GM12875 (cell line): ENCODE data around the gene IGFL3.

Source experiments
- H3K4me3 ChIP-seq: one replicate; pipeline ENCODE4 v1.5.1; 2011; ENCODE audit warnings: low read depth, low read length, control low read depth
- TF ChIP-seq, protein P1 (sequence below): IDR thresholded peaks from 2 replicates; pipeline ENCODE4 v1.5.1; 2011; ENCODE audit warnings: low read depth, mild to moderate bottlenecking, control low read depth, inconsistent platforms, low read length, moderate library complexity, borderline replicate concordance; ENCODE audit not compliant: insufficient read depth

Gene IGFL3

DNA sequence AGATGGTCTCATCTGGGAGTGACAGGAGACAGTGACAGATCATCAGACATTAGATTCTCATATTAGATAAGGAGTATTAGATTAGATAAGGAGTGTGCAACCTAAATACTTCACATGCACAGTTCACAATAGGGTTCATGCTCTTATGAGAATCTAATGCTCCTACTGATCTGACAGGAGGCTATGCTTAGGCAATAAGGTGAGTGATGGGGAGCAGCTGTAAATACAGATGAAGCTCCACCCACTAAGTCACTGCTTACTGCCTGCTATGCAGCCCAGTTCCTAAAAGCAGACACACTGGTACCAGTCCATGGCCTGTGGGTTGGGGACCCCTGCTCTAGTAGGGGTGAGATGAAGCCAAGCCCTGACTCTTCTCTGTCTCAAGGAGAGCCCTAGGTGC, 10.0 kb upstream of the IGFL3 start:
- H3K4me3 ChIP-seq = no peak overlapping the region

DNA sequence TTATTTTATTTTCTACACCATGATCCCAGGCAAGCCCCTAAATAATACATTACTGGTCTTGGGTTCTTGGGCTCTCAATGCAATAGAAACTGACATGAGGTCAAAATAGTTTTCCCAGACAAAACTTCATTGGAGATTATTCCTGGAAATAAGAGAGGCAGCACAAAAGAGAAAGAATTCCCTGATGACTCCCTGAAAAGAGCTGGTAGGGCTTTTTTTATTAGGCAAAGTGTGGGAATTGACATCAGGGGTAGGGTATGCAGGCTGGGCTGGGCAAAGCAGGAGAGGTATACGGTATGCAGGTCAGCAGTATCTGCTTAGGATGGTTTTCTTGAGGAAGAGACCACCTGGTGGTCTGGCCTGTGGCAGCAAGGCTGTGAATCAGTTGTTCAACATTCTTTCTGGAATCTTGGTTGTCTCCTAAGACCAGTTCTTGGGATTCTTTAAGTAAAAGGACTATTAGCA, 9.3 kb upstream of the IGFL3 start:
- TF ChIP-seq, protein P1, sequence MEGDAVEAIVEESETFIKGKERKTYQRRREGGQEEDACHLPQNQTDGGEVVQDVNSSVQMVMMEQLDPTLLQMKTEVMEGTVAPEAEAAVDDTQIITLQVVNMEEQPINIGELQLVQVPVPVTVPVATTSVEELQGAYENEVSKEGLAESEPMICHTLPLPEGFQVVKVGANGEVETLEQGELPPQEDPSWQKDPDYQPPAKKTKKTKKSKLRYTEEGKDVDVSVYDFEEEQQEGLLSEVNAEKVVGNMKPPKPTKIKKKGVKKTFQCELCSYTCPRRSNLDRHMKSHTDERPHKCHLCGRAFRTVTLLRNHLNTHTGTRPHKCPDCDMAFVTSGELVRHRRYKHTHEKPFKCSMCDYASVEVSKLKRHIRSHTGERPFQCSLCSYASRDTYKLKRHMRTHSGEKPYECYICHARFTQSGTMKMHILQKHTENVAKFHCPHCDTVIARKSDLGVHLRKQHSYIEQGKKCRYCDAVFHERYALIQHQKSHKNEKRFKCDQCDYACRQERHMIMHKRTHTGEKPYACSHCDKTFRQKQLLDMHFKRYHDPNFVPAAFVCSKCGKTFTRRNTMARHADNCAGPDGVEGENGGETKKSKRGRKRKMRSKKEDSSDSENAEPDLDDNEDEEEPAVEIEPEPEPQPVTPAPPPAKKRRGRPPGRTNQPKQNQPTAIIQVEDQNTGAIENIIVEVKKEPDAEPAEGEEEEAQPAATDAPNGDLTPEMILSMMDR = no peak
- no peak overlapping the region for H3K4me3 ChIP-seq

More for the DNA sequence above, 10.0 kb upstream of the IGFL3 start:
- TF ChIP-seq, protein P1 = no peak

DNA sequence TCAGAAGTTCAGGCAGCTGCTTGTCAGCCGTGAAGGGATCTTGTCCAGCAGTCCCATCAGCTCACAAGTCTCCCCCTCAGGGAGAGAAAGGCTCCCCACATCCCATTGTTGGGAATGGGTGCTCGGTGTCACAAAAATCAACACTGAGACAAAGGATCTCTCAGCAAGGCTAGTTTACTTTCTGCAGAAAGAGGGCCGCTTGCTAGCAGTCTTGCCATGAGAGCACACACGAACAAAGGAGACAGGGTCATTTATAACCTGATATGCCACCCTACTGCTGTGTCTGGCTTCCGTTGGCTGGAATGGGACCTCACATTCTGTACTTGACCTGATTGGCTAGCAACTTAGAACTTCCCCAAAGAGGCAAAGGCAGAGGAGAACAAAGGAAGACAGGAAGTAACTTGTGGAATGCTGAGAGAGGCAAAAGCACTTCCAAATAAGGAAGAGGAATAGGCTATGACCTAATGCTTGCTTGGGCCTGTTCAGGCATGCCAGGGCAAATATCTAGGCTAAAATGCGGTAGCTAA, 8.7 kb upstream of the IGFL3 start:
- no peak overlapping the region for H3K4me3 ChIP-seq
- TF ChIP-seq, protein P1 = no peak

DNA sequence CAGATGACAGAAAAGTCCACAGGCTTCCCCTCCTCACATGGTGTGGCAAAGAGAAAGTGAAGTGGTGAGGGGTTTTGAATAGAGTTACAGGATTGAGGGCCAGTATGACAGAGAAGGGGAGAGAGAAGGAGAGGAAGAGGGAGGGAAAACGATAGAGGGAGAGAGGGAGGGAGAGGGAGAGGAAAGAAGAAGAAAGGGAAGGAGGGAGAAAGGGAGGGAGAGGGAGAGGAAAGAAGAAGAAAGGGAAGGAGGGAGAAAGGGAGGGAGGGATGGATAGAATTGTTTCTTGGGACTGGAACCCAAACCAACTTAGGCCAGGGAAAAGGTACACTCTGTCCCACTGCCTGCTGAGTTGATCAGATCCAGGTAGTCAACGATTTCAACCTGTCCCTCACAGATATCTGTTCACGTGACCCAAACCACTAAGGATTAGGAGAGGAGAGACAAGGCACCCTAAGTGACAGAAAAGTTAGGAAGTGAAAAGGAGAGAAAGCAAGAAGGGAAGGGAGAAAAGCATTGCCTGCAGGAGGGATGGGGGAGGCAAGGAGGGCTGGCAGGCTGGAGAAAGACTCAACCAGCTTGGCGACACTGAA, 8.1 kb upstream of the IGFL3 start:
- H3K4me3 ChIP-seq = no peak overlapping the region
- TF ChIP-seq, protein P1 = no peak

DNA sequence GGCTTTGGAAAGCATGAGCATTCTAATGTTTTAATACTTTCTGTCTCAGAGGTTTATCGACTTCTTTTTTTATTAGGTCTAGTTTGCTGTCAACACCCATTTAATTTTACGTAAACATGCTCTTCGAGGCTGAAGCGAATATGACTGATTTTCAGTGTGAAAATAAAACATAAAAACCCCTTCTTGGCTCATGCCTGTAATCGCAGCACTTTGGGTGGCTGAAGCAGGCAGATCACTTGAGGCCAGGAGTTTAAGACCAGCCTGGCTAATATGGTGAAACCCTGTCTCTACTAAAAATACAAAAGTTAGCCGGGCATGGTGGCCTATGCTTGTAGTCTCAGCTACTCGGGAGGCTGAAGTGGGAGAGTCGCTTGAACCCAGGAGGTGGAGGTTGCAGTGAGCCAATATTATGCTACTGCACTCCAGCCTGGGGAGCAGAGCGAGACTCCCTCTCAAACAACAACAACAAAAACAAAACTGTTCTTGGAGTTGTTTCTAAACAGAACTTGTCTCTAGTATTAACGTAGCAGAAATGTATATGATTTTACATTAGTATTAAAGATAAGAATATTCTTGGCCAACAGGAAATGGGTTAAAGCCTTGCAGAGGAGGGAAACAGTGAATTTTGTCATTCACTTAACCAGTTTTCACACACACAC, 7.1 kb upstream of the IGFL3 start:
- H3K4me3 ChIP-seq = no peak overlapping the region
- TF ChIP-seq, protein P1 = no peak

DNA sequence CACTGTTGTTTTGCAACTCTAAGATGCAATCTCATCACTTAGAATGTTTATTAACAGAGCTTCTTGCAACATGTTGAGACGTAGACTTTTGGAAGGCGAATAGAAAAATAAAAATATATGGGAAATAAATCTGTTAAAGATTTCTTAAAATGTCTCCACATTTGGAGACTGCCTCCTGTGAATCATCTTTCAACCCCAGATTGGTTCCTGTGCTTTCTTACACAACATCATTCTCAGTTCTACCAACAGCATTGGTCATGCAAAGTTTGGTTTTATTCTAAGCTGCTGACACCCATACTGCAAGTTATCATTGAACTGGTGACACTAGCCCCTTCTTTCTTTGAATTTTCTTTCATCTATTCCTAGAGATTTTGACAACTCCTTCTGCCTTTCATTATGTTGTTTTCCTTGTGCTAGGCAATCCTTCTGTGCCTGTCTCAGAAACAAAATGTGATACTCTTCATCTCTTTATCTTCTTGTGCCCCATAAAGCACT, 1.6 kb upstream of the IGFL3 start:
- no peak overlapping the region for H3K4me3 ChIP-seq
- TF ChIP-seq, protein P1 = no peak
